Measurements from ENCODE around the gene TM9SF1. TPM values are rescaled to one million over a fixed set of nuclear protein-coding genes. Genes with fewer than 3 reads are reported as not detected.
"Not testable (repeated sequence)": the region's sequence is repeated elsewhere in the genome, so short reads cannot be mapped to it uniquely, and the experiment has no call there.

TM9SF1 gene
- polyA plus RNA-seq, 3 donors: 14.6 to 56.0 (median 51.1) TPM

DNA sequence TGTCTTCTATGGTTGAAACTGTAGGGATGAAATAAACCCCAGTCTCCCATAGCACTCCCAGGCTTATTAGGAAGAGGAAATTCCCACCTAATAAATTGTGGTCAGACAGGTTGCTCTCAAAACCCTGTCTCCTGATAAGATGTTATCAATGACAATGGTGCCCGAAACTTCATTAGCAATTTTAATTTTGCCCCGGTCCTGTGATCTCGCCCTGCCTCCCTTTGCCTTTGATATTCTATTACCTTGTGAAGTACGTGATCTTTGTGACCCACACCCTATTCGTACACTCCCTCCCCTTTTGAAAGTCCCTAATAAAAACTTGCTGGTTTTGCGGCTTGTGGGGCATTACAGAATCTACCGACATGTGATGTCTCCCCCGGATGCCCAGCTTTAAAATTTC, 7.3 kb upstream of the TM9SF1 start:
- H3K79me2 ChIP-seq (ENCODE audit: insufficient read depth, low read length): peaks cover 20% of the 10 kb centered on the region

DNA sequence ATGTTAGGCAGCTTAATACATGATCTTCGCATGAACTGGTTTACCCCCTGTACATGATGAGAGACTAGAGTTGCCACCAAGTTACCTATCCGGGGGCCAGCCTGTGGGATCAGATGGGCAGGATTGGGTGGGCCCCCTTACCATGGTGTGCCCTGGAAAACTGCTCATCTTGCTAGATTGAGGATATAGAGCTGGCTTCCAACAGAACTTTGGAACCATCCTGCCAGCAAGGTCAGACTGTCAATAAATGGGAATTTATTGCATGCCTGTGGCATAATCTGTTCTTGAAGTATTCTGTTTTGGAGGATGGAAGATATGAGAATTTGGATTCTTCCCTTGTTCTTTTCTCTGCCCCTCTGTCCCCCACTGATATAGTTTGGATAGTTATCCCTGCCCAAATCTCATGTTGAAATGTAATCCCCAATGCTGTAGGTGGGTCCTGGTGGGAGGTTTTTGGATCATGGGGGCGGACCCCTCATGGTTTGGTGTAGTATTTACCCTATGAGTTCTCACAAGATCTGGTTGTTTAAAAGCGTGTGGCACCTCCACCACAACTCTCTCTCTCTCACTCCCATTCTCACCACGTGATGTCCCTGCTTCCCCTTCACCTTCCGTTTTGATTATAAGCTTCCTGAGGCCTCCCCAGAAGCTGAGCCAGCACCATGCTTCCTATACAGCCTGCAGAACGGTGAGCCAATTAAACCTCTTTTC, 3.7 kb upstream of the TM9SF1 start:
- Mint-ChIP-seq H3K9me3 (peaks cover 6 to 23% (median 15%) of the 10 kb centered on the region in 7 donors), H3K4me1 (peaks cover 33% of the 10 kb centered on the region), H3K4me3 (no peak overlapping the region), H3K36me3 (peaks cover 34 to 53% of the 10 kb centered on the region in 2 donors), H3K27me3 (ENCODE audit: low read depth in 3 of 3) (no peaks in the 10 kb centered on the region), H3K27ac (peak overlapping the region in 3 of 7 donors; percentile 22 to 61 (median 54))
- Histone ChIP-seq H3K4me2 (replicated peaks; ENCODE audit: extremely low read depth, low read length, poor library complexity, severe bottlenecking) (no peak overlapping the region), H3K27ac (ENCODE audit: low read depth in 1 of 2, low read length in 2 of 2) (no peak overlapping the region), H3K9ac (ENCODE audit: insufficient read depth, low read length, poor library complexity, severe bottlenecking) (no peak overlapping the region), H4K20me1 (ENCODE audit: insufficient read depth, low read length) (no peaks in the 10 kb centered on the region), H3K79me2 (ENCODE audit: insufficient read depth, low read length) (peaks cover 50% of the 10 kb centered on the region), H3K9me3 (replicated peaks in 1 of 2; ENCODE audit: control insufficient read depth in 1 of 2, insufficient read depth in 1 of 2, low read length in 2 of 2) (peaks cover 0 to 9% of the 10 kb centered on the region in 2 donors), H3K27me3 (ENCODE audit: control insufficient read depth in 2 of 2, insufficient read depth in 2 of 2, low read length in 2 of 2) (no peaks in the 10 kb centered on the region), H3K36me3 (replicated peaks in 1 of 2; ENCODE audit: control insufficient read depth in 1 of 2, insufficient read depth in 2 of 2, low read length in 2 of 2) (peaks cover 8 to 26% of the 10 kb centered on the region in 2 donors), H3K4me1 (ENCODE audit: control insufficient read depth in 1 of 2, insufficient read depth in 2 of 2, low read length in 2 of 2) (peaks cover 23 to 30% of the 10 kb centered on the region in 2 donors), H3K4me3 (replicated peaks in 1 of 3; ENCODE audit: low read depth in 2 of 3, low read length in 3 of 3) (no peak overlapping the region), H2AFZ (ENCODE audit: insufficient read depth, low read depth, low read length, poor library complexity, severe bottlenecking) (no peak overlapping the region)
- 57% methylated on average over 4 of the region's 7 CpGs for WGBS (ENCODE audit: insufficient coverage)
- no peak for DNase-seq
- TF ChIP-seq, protein P1, sequence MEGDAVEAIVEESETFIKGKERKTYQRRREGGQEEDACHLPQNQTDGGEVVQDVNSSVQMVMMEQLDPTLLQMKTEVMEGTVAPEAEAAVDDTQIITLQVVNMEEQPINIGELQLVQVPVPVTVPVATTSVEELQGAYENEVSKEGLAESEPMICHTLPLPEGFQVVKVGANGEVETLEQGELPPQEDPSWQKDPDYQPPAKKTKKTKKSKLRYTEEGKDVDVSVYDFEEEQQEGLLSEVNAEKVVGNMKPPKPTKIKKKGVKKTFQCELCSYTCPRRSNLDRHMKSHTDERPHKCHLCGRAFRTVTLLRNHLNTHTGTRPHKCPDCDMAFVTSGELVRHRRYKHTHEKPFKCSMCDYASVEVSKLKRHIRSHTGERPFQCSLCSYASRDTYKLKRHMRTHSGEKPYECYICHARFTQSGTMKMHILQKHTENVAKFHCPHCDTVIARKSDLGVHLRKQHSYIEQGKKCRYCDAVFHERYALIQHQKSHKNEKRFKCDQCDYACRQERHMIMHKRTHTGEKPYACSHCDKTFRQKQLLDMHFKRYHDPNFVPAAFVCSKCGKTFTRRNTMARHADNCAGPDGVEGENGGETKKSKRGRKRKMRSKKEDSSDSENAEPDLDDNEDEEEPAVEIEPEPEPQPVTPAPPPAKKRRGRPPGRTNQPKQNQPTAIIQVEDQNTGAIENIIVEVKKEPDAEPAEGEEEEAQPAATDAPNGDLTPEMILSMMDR (IDR thresholded peaks at IDR 0.05): no peak
- intact Hi-C loops (cut with micrococcal nuclease): loop anchor here (5.0 kb wide), 1 partner anchor 33 kb away; the partner anchor contains the start of genes GMPR2 (in 2 of the 2) and NEDD8 (in 2 of the 2)

More for the DNA sequence above, 7.3 kb upstream of the TM9SF1 start:
- WGBS (ENCODE audit: insufficient coverage): 100% methylated on average over 8 of the region's 8 CpGs
- intact Hi-C loops (cut with micrococcal nuclease); H3K27me3 Mint-ChIP-seq (ENCODE audit: low read depth in 3 of 3); DNase-seq; H3K4me1 ChIP-seq (ENCODE audit: control insufficient read depth in 1 of 2, insufficient read depth in 2 of 2, low read length in 2 of 2); H3K27me3 ChIP-seq (ENCODE audit: control insufficient read depth in 2 of 2, insufficient read depth in 2 of 2, low read length in 2 of 2); H3K27ac Mint-ChIP-seq; H3K27ac ChIP-seq (ENCODE audit: low read depth in 1 of 2, low read length in 2 of 2); H3K9ac ChIP-seq (ENCODE audit: insufficient read depth, low read length, poor library complexity, severe bottlenecking); H3K4me3 ChIP-seq (replicated peaks in 1 of 3; ENCODE audit: low read depth in 2 of 3, low read length in 3 of 3); H2AFZ ChIP-seq (ENCODE audit: insufficient read depth, low read depth, low read length, poor library complexity, severe bottlenecking); H3K4me2 ChIP-seq (replicated peaks; ENCODE audit: extremely low read depth, low read length, poor library complexity, severe bottlenecking); H3K9me3 ChIP-seq (replicated peaks in 1 of 2; ENCODE audit: control insufficient read depth in 1 of 2, insufficient read depth in 1 of 2, low read length in 2 of 2); H3K4me3 Mint-ChIP-seq: not testable (repeated sequence)
- peaks cover 32 to 59% of the 10 kb centered on the region in 2 donors for H3K36me3 ChIP-seq (replicated peaks in 1 of 2; ENCODE audit: control insufficient read depth in 1 of 2, insufficient read depth in 2 of 2, low read length in 2 of 2)
- H4K20me1 ChIP-seq (ENCODE audit: insufficient read depth, low read length): peaks cover 26% of the 10 kb centered on the region
- peaks cover 64 to 81% of the 10 kb centered on the region in 2 donors for H3K36me3 Mint-ChIP-seq
- peaks cover 12% of the 10 kb centered on the region for H3K4me1 Mint-ChIP-seq
- H3K9me3 Mint-ChIP-seq: peaks cover 6 to 23% (median 15%) of the 10 kb centered on the region in 7 donors

All from CD14-positive monocyte (primary cell).